WTC11 (cell line): ENCODE results near the gene ERMP1. TPM values are rescaled to one million over a fixed set of nuclear protein-coding genes. Genes with fewer than 3 reads are reported as not detected.

Source experiments
- ATAC-seq: fragments of 200-7000 bp; cut with Tn5 transposase; 2 replicates; pipeline ENCODE4 v1.10.0; 2021; ENCODE audit warnings: mild to moderate bottlenecking, moderate library complexity
- CTCF ChIA-PET: fragments of 300-600 bp; sonication (Branson Sonifier 250); formaldehyde crosslinking; loops from one replicate; lab custom pipeline; 2021; ENCODE audit warnings: antibody characterized with exemption; lab: Charles Lee
- POLR2A ChIA-PET: fragments of 350-600 bp; sonication (Branson Sonifier 250); formaldehyde crosslinking; loops from one replicate; lab custom pipeline; 2021; ENCODE audit warnings: antibody characterized with exemption; lab: Charles Lee
- DNase-seq: peaks from one replicate; pipeline ENCODE4 v3.0.0; 2021; ENCODE audit warnings: low spot score
- H3K27ac Mint-ChIP-seq: 2 replicates; pipeline ENCODE4 v1.8.0; 2021; ENCODE audit warnings: mixed read lengths
- H3K27me3 Mint-ChIP-seq: 2 replicates; pipeline ENCODE4 v1.8.0; 2021; ENCODE audit warnings: low read depth, mild to moderate bottlenecking, moderate library complexity, mixed read lengths
- H3K36me3 Mint-ChIP-seq: 2 replicates; pipeline ENCODE4 v1.8.0; 2021; ENCODE audit warnings: mixed read lengths
- H3K4me1 Mint-ChIP-seq: 2 replicates; pipeline ENCODE4 v1.8.0; 2022; ENCODE audit warnings: mixed read lengths
- H3K4me3 Mint-ChIP-seq: 2 replicates; pipeline ENCODE4 v1.8.0; 2021; ENCODE audit warnings: mild to moderate bottlenecking, moderate library complexity, mixed read lengths
- H3K9me3 Mint-ChIP-seq: 2 replicates; pipeline ENCODE4 v1.8.0; 2021; ENCODE audit warnings: mixed read lengths
- CBFB ChIP-seq: sonication (generic); formaldehyde crosslinking; IDR thresholded peaks from 2 replicates; pipeline ENCODE4 v1.8.1; 2022; ENCODE audit warnings: mild to moderate bottlenecking, low read depth, missing genetic modification reagents
- ESRRA ChIP-seq: sonication (generic); formaldehyde crosslinking; IDR thresholded peaks from 2 replicates; pipeline ENCODE4 v1.8.1; 2022; ENCODE audit warnings: mild to moderate bottlenecking, missing genetic modification reagents, borderline replicate concordance
- FOXP1 ChIP-seq: sonication (generic); formaldehyde crosslinking; IDR thresholded peaks from 2 replicates; pipeline ENCODE4 v1.8.0; 2022; ENCODE audit warnings: missing genetic modification reagents, mild to moderate bottlenecking, moderate library complexity, borderline replicate concordance
- KAT7 ChIP-seq: sonication (generic); formaldehyde crosslinking; IDR thresholded peaks from 2 replicates; pipeline ENCODE4 v1.8.1; 2023; ENCODE audit warnings: missing genetic modification reagents, mild to moderate bottlenecking, borderline replicate concordance
- MXD4 ChIP-seq: fragments of 250-450 bp; sonication (Bioruptor Pico); IDR thresholded peaks from 2 replicates; pipeline ENCODE4 v1.8.0; 2021; ENCODE audit warnings: mild to moderate bottlenecking, moderate library complexity, borderline replicate concordance
- MYBL2 ChIP-seq: sonication (generic); formaldehyde crosslinking; IDR thresholded peaks from 2 replicates; pipeline ENCODE4 v1.8.1; 2023; ENCODE audit warnings: mild to moderate bottlenecking, moderate library complexity, missing genetic modification reagents
- NFE2L1 ChIP-seq: sonication (generic); formaldehyde crosslinking; IDR thresholded peaks from 2 replicates; pipeline ENCODE4 v1.8.1; 2023; ENCODE audit warnings: missing genetic modification reagents
- NR2C2 ChIP-seq: sonication (generic); formaldehyde crosslinking; IDR thresholded peaks from 2 replicates; pipeline ENCODE4 v1.8.0; 2022; ENCODE audit warnings: mild to moderate bottlenecking, missing genetic modification reagents
- OVOL2 ChIP-seq: fragments of 250-450 bp; sonication (Bioruptor Pico); IDR thresholded peaks from 2 replicates; pipeline ENCODE4 v1.9.0; 2021; ENCODE audit warnings: mild to moderate bottlenecking, borderline replicate concordance
- RELA ChIP-seq: sonication (generic); formaldehyde crosslinking; IDR thresholded peaks from 2 replicates; pipeline ENCODE4 v1.8.1; 2022; ENCODE audit warnings: missing genetic modification reagents, mild to moderate bottlenecking, borderline replicate concordance
- TEAD1 ChIP-seq: sonication (generic); formaldehyde crosslinking; IDR thresholded peaks from 2 replicates; pipeline ENCODE4 v1.8.0; 2022; ENCODE audit warnings: mild to moderate bottlenecking, missing genetic modification reagents
- TEAD4 ChIP-seq: sonication (generic); formaldehyde crosslinking; IDR thresholded peaks from 2 replicates; pipeline ENCODE4 v1.8.0; 2022; ENCODE audit warnings: mild to moderate bottlenecking, missing genetic modification reagents
- TP53 ChIP-seq: sonication (generic); formaldehyde crosslinking; IDR thresholded peaks from 2 replicates; pipeline ENCODE4 v1.8.1; 2023; ENCODE audit warnings: mild to moderate bottlenecking, missing genetic modification reagents
- ZNF317 ChIP-seq: sonication (generic); formaldehyde crosslinking; IDR thresholded peaks from 2 replicates; pipeline ENCODE4 v1.8.1; 2023; ENCODE audit warnings: low read depth, mild to moderate bottlenecking, moderate library complexity, missing genetic modification reagents, borderline replicate concordance
- ZNF396 ChIP-seq: fragments of 250-450 bp; sonication (Bioruptor Pico); IDR thresholded peaks from 2 replicates; pipeline ENCODE4 v1.8.0; 2021; ENCODE audit warnings: mild to moderate bottlenecking, moderate library complexity, borderline replicate concordance
- ZNF671 ChIP-seq: fragments of 250-450 bp; sonication (Bioruptor Pico); IDR thresholded peaks from 2 replicates; pipeline ENCODE4 v1.8.0; 2021; ENCODE audit warnings: mild to moderate bottlenecking
- total RNA-seq: library from RNA; stranded (reverse); gene quantifications from 3 replicates; pipeline ENCODE4 v1.2.3, GENCODE V29; 2021
- TF ChIP-seq, protein P1 (sequence below): sonication (generic); formaldehyde crosslinking; IDR thresholded peaks from 2 replicates; pipeline ENCODE4 v1.8.1; 2022; ENCODE audit warnings: mild to moderate bottlenecking, missing genetic modification reagents, moderate library complexity, borderline replicate concordance
- TF ChIP-seq, protein P2 (sequence below): sonication (generic); formaldehyde crosslinking; IDR thresholded peaks from 2 replicates; pipeline ENCODE4 v1.8.0; 2022; ENCODE audit warnings: mild to moderate bottlenecking, missing genetic modification reagents
- TF ChIP-seq, protein P3 (sequence below): fragments of 200-600 bp; IDR thresholded peaks from 2 replicates; pipeline ENCODE4 v1.8.0; 2022; ENCODE audit warnings: antibody characterized with exemption
- TF ChIP-seq, protein P4 (sequence below): fragments of 250-450 bp; sonication (Bioruptor Pico); IDR thresholded peaks from 2 replicates; pipeline ENCODE4 v2.1.2; 2022; ENCODE audit warnings: mild to moderate bottlenecking, moderate library complexity
- TF ChIP-seq, protein P5 (sequence below): sonication (generic); formaldehyde crosslinking; IDR thresholded peaks from 2 replicates; pipeline ENCODE4 v1.8.1; 2023; ENCODE audit warnings: mild to moderate bottlenecking, missing genetic modification reagents, moderate library complexity
- TF ChIP-seq, protein P6 (sequence below): sonication (generic); formaldehyde crosslinking; IDR thresholded peaks from 2 replicates; pipeline ENCODE4 v1.8.1; 2022; ENCODE audit warnings: mild to moderate bottlenecking, moderate library complexity, missing genetic modification reagents
- TF ChIP-seq, protein P7 (sequence below): fragments of 250-450 bp; sonication (Bioruptor Pico); IDR thresholded peaks from 2 replicates; pipeline ENCODE4 v1.9.0; 2021; ENCODE audit warnings: moderate library complexity, mild to moderate bottlenecking, inconsistent platforms, borderline replicate concordance

ERMP1 gene
- total RNA-seq, 1 experiment from 2014 or later = 25.4 TPM

DNA sequence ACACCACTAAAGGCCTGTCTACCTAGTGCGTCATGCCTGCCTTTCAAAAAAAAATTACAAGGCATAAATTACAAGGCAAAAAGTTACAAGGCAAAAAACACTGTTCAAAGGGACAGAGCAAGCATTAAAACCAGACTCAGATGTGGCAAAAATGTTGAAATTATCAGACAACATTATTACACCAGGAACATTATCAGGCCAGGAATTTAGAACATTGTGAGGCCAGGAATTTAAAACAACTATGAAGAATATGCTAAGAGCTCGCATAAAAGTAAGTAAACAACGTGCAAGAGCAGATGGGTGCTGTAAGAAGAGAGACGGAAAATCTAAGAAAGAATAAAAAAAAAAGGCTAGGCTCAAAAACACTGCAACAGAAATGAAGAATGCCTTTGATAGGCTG, 39.6 kb upstream of the ERMP1 start:
- Mint-ChIP-seq H3K27ac (no peak overlapping the region), H3K27me3 (peaks cover 4% of the 10 kb centered on the region), H3K9me3 (peaks cover 7% of the 10 kb centered on the region), H3K36me3 (no peaks in the 10 kb centered on the region), H3K4me1 (peaks cover 5% of the 10 kb centered on the region; the same call in 1 of the 2 replicates), H3K4me3 (no peak overlapping the region)
- no peak for TF ChIP-seq ZNF671 (CRISPR knock-in tag)
- no peak for TF ChIP-seq KAT7 (CRISPR knock-in tag)
- TF ChIP-seq CBFB (CRISPR knock-in tag) = no peak
- TF ChIP-seq, protein P1, sequence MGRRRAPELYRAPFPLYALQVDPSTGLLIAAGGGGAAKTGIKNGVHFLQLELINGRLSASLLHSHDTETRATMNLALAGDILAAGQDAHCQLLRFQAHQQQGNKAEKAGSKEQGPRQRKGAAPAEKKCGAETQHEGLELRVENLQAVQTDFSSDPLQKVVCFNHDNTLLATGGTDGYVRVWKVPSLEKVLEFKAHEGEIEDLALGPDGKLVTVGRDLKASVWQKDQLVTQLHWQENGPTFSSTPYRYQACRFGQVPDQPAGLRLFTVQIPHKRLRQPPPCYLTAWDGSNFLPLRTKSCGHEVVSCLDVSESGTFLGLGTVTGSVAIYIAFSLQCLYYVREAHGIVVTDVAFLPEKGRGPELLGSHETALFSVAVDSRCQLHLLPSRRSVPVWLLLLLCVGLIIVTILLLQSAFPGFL (CRISPR knock-in tag) = no peak
- TF ChIP-seq ZNF396 = no peak
- TF ChIP-seq OVOL2 (CRISPR knock-in tag) = no peak
- TF ChIP-seq, protein P2, sequence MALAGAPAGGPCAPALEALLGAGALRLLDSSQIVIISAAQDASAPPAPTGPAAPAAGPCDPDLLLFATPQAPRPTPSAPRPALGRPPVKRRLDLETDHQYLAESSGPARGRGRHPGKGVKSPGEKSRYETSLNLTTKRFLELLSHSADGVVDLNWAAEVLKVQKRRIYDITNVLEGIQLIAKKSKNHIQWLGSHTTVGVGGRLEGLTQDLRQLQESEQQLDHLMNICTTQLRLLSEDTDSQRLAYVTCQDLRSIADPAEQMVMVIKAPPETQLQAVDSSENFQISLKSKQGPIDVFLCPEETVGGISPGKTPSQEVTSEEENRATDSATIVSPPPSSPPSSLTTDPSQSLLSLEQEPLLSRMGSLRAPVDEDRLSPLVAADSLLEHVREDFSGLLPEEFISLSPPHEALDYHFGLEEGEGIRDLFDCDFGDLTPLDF (CRISPR knock-in tag) = no peak
- TF ChIP-seq, protein P3, sequence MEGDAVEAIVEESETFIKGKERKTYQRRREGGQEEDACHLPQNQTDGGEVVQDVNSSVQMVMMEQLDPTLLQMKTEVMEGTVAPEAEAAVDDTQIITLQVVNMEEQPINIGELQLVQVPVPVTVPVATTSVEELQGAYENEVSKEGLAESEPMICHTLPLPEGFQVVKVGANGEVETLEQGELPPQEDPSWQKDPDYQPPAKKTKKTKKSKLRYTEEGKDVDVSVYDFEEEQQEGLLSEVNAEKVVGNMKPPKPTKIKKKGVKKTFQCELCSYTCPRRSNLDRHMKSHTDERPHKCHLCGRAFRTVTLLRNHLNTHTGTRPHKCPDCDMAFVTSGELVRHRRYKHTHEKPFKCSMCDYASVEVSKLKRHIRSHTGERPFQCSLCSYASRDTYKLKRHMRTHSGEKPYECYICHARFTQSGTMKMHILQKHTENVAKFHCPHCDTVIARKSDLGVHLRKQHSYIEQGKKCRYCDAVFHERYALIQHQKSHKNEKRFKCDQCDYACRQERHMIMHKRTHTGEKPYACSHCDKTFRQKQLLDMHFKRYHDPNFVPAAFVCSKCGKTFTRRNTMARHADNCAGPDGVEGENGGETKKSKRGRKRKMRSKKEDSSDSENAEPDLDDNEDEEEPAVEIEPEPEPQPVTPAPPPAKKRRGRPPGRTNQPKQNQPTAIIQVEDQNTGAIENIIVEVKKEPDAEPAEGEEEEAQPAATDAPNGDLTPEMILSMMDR = no peak
- no peak for TF ChIP-seq TEAD4 (CRISPR knock-in tag)
- TF ChIP-seq, protein P4, sequence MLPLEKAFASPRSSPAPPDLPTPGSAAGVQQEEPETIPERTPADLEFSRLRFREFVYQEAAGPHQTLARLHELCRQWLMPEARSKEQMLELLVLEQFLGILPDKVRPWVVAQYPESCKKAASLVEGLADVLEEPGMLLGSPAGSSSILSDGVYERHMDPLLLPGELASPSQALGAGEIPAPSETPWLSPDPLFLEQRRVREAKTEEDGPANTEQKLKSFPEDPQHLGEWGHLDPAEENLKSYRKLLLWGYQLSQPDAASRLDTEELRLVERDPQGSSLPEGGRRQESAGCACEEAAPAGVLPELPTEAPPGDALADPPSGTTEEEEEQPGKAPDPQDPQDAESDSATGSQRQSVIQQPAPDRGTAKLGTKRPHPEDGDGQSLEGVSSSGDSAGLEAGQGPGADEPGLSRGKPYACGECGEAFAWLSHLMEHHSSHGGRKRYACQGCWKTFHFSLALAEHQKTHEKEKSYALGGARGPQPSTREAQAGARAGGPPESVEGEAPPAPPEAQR (CRISPR knock-in tag) = no peak
- TF ChIP-seq TEAD1 (CRISPR knock-in tag) = no peak
- no peak for TF ChIP-seq NFE2L1 (CRISPR knock-in tag)
- TF ChIP-seq MXD4 (CRISPR knock-in tag) = no peak
- TF ChIP-seq ZNF317 = no peak
- TF ChIP-seq ESRRA (CRISPR knock-in tag) = no peak
- DNase-seq (no peak), ATAC-seq (no peak)
- CTCF ChIA-PET = no interaction called here
- POLR2A ChIA-PET = no interaction called here

DNA sequence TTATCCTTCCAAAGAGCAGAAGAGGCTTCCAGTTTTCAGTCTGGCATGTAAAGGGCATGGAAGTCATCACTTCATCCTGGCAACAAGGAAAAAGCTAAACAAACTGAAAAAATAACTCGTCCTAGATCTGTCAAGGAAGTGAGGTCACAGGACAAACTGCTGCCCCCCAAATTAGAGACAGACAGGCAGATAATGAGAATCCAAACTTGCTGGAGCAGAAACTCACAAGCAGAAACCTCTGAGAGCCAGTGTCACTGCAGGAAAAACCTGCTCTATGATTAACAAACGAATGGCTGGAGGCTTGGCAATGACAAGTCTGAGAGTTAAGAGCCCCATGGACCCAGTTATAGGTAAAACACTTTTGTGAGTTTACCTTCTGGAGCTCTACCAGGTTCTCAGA, 38.9 kb upstream of the ERMP1 start:
- Mint-ChIP-seq H3K36me3 (no peaks in the 10 kb centered on the region), H3K4me1 (peaks cover 5% of the 10 kb centered on the region; the same call in 1 of the 2 replicates), H3K4me3 (no peak overlapping the region), H3K9me3 (peaks cover 7% of the 10 kb centered on the region), H3K27ac (no peak overlapping the region), H3K27me3 (peaks cover 4% of the 10 kb centered on the region)
- POLR2A ChIA-PET = interaction anchor here (0.8 kb wide), 1 partner anchor 12 kb away, joined by 7 read pairs; no protein-coding TSS in a partner anchor
- CTCF ChIA-PET = interaction anchor here (2.3 kb wide), 1 partner anchor 182 kb away, joined by 7 read pairs; no protein-coding TSS in a partner anchor
- DNase-seq (no peak), ATAC-seq (no peak)
- TF ChIP-seq NR2C2 (CRISPR knock-in tag) = no peak
- TF ChIP-seq, protein P2 (CRISPR knock-in tag) = no peak
- TF ChIP-seq, protein P5, sequence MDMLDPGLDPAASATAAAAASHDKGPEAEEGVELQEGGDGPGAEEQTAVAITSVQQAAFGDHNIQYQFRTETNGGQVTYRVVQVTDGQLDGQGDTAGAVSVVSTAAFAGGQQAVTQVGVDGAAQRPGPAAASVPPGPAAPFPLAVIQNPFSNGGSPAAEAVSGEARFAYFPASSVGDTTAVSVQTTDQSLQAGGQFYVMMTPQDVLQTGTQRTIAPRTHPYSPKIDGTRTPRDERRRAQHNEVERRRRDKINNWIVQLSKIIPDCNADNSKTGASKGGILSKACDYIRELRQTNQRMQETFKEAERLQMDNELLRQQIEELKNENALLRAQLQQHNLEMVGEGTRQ (CRISPR knock-in tag) = no peak
- TF ChIP-seq MYBL2 = no peak
- TF ChIP-seq TP53 (CRISPR knock-in tag) = no peak
- TF ChIP-seq, protein P6, sequence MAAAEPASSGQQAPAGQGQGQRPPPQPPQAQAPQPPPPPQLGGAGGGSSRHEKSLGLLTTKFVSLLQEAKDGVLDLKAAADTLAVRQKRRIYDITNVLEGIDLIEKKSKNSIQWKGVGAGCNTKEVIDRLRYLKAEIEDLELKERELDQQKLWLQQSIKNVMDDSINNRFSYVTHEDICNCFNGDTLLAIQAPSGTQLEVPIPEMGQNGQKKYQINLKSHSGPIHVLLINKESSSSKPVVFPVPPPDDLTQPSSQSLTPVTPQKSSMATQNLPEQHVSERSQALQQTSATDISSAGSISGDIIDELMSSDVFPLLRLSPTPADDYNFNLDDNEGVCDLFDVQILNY (CRISPR knock-in tag) = no peak
- TF ChIP-seq TEAD4 (CRISPR knock-in tag) = no peak
- no peak for TF ChIP-seq ESRRA (CRISPR knock-in tag)
- TF ChIP-seq RELA (CRISPR knock-in tag) = no peak
- TF ChIP-seq, protein P7, sequence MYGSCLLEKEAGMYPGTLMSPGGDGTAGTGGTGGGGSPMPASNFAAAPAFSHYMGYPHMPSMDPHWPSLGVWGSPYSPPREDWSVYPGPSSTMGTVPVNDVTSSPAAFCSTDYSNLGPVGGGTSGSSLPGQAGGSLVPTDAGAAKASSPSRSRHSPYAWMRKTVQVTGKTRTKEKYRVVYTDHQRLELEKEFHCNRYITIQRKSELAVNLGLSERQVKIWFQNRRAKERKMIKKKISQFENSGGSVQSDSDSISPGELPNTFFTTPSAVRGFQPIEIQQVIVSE (CRISPR knock-in tag) = no peak
- TF ChIP-seq FOXP1 (CRISPR knock-in tag) = no peak
